ENCODE data around the gene MTREX.

The MTREX gene

GRCh38 chr5:55437452-55437851 is 129.7 kb downstream of the MTREX start:
- DNase-seq = no peak

- DNase-seq = no peak
Measured at GRCh38 chr5:55437859-55438206, 130.0 kb downstream of the MTREX start.

GRCh38 chr5:55438998-55439397 is 131.2 kb downstream of the MTREX start:
- no peak for DNase-seq

- DNase-seq = no peak
Measured at GRCh38 chr5:55440188-55440646, 132.4 kb downstream of the MTREX start.

DNA sequence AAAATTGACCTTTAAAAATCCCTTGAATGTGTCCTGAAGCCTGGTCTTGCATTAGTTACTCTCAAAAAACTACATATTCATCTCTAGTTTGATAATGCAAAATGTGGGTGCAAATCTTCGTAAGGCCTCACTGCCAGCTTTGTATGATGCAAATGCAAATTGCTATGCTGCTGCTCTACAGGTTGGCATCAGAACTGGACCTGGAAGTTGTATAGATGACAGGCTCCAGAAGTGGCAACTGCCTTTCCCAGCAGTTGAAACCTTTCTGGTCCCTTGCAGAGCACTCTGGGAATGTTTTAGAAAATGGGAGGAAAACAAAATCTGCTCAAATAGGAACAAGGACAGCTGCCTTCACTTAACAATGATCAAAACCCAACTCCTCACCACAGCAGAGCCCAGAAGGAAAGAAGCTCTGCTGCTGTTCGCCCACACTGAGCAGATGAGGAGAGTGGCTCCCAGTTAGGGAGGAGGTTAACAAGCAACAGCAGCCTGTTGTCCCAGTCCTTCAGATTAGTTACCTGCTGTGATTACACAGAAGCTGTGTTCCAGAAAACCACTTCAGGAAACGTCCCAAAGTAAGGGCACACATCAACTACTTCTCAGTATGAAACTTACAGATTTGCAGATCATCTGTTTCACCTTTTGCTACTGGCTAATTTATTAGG is 133.4 kb downstream of the MTREX start:
- DNase-seq = no peak

DNA sequence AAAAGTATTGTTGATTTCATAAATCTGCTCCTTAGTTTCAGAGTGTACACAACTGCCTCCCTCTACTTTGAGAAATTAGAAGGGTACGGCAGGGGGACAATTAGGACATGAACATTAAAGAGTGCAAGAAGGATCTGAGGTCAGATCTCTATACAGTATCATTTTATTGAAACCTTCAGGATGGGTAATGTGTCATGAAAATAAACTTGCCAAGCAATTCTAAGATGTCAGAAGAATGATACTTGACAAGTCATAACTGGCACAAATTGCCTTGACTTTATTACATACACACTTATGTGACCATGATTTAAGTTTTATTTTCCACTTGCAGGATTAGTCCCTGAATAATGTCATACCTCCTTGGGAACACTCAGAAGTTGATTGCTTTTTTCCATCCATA is 134.2 kb downstream of the MTREX start:
- no peak for DNase-seq

GRCh38 chr5:55445791-55446190 is 138.0 kb downstream of the MTREX start:
- no peak for DNase-seq

DNA sequence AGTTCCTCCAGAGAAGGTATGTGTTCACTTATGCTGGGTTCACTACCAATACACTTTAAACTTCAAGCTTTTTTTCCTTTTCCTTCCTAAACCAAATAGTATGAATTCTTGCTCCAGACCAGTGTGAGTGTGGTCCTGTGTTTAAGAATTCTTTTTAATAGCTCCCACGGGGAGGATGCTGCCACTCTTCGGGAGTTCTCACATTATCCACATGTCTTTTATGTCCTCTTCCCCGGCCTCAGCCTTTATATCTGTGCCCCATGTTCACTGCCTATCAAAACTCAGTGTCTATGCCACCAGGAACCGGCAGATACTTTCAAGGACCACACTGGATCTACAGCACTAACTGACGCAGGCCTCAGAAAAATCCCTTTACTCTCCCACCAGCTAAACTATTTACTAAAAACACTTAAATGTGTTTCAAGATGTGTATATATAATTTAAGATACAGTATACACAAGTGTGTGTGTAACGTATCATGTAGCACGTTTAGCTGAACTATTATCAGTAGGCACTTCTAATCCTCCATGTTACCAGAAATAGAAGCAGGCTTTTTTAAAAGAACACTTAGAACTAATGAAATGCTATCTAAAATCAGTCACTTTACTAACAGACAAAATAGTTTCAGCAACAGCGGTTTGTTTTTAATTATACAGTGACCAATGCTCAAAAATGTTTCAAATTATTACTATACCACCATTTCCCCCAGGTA is 139.0 kb downstream of the MTREX start:
- no peak for DNase-seq

GRCh38 chr5:55450050-55450765 is 142.4 kb downstream of the MTREX start:
- no peak for DNase-seq

- no peak for DNase-seq
Measured at GRCh38 chr5:55451976-55452375, 144.2 kb downstream of the MTREX start.

- DNase-seq = no peak
Measured at GRCh38 chr5:55453211-55453610, 145.4 kb downstream of the MTREX start.

DNA sequence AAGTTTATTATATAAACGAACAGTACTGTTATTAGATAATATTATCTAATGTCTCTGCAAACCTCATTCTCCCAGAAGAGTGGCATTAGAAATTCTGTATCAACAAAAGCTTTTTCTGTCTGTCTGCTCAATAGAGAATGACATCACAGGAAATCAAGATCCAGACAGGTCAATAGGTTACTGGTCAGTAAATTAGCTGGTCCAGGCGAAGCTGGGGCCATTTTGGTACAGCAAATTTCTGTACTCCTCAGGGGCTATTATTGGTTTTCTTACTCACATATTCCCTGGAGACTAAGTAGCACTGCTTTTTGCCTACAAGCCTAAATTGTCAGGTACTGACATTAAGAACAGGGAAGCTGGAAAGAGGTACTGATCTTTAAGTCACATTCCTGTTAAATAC is 146.5 kb downstream of the MTREX start:
- DNase-seq = no peak

GRCh38 chr5:55456216-55456895 is 148.6 kb downstream of the MTREX start:
- no peak for DNase-seq

- no peak for DNase-seq
Measured at GRCh38 chr5:55459572-55459971, 151.8 kb downstream of the MTREX start.

- DNase-seq = no peak
Measured at GRCh38 chr5:55463613-55464012, 155.8 kb downstream of the MTREX start.

DNA sequence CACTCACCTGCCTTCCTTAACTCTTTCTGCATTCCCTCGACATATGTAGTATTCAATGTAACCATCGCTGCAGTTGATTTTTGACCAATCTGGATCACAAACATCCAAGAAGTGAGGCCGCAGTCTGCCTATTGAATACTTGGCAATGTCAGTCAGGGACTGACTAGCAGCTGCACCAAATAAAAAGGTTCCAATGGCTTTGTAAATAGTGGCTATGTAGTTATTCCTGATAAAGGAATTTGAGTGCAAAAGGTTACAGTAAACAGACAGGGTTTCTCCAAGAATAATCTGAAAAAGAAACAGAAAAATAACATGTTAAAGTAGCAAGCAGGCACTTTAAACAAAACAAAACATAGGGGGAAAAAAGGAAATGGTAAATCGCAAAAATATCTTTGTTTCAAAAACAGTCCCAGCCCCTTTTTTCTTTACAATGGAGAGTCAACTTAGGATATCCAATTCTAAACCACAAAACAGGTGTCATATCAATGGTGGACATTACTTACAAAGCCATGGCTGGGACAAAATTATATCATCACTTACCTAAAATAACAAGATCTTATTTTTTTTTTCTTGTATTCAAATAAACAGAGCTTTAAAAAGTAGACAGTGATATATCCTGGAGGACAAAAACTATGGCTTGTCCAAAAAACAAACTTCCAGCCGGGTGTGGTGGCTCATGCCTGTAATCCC is 160.2 kb downstream of the MTREX start:
- no peak for DNase-seq

- DNase-seq = no peak
Measured at GRCh38 chr5:55469839-55470238, 162.1 kb downstream of the MTREX start.

GRCh38 chr5:55470282-55470681 is 162.5 kb downstream of the MTREX start:
- no peak for DNase-seq

DNA sequence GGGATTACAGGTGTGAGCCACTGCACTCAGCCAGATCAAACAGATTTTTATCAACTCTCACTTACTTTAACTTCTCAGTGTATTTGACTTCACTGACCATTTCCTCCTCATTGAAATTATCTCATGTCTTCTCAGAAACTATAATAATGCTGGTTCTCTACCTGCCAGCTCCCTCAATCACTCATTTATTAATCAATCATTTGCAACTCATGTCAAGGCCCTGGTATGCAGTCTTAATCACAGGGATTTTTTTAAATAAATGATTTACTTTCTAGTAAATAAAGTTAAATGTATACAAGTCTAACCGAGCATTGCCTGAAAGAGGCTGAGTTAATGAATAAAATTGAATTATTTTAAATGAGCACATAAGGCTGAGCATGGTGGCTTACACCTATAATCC is 163.7 kb downstream of the MTREX start:
- DNase-seq = no peak

DNA sequence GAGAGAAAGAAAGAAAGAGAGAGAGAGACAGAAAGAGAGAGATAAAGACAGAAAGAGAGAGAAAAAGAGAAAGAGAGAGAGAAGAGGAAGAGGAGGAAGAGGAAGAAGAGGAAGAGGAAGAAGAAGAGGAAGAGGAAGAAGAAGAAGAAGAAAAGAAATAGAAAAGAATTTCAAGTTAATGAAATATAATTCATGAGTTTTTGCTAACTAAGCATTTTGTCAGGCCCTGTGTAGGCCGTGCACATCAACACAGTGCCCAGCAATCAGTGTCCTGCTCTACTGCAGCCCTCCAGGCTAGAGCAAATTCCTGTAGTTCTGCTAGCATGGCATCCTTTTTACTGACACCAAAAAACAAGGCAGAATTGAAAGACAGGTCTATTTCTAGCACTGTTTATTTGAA is 164.9 kb downstream of the MTREX start:
- DNase-seq = no peak
